IPS DF 4.7 (cell line): ENCODE data around the gene KIFC1.
"Not testable (repeated sequence)": the region's sequence is repeated elsewhere in the genome, so short reads cannot be mapped to it uniquely, and the experiment has no call there.

Source experiments
- DNase-seq: peaks from one replicate; pipeline ENCODE4 v3.0.0-alpha.2; 2013; ENCODE audit warnings: low spot score; ENCODE audit errors: extremely low read depth

KIFC1 gene

DNA sequence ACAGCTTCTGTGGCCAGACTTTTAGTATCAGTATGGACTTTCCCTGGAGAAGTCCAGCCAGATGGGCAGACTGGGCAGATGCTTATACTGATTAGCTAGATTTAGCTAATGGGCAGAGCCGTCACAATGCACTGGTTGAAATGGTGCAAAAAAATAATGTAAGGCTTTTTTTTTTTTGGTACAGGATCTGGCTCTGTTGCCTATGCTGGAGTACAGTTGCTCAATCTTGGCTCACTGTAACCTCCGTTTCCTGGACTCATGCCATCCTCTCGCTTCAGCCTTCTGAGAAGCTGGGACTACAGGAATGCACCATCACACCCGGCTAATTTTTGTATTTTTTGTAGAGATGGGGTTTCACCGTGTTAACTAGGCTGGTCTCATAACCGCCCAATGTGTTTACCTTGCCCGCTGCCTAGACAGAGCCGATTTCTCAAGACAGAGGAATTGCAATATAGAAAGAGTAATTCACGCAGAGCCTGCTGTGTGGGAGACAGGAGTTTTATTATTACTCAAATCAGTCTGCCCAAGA, 16.4 kb upstream of the KIFC1 start:
- no peak for DNase-seq

GRCh38 chr6:33377171-33377570, 14.5 kb upstream of the KIFC1 start:
- no peak for DNase-seq

DNA sequence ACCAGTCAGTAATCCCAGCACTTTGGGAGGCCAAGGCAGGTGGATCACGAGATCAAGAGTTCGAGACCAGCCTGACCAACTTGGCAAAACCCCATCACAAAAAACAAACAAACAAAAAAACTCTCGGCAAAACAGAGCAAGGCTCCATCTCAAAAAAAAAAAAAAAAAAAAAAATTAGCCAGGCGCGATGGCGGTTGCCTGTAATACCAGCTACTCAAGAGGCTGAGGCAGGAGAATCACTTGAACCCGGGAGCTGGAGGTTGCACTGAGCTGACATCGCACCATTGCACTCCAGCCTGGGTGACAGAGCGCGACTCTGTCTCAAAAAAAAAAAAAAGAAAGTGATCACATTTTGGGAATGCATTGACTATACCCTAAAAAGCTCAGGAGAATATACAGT, 12.4 kb upstream of the KIFC1 start:
- not testable (repeated sequence) for DNase-seq

- DNase-seq = no peak
Measured at GRCh38 chr6:33380272-33380981, 11.2 kb upstream of the KIFC1 start.

DNA sequence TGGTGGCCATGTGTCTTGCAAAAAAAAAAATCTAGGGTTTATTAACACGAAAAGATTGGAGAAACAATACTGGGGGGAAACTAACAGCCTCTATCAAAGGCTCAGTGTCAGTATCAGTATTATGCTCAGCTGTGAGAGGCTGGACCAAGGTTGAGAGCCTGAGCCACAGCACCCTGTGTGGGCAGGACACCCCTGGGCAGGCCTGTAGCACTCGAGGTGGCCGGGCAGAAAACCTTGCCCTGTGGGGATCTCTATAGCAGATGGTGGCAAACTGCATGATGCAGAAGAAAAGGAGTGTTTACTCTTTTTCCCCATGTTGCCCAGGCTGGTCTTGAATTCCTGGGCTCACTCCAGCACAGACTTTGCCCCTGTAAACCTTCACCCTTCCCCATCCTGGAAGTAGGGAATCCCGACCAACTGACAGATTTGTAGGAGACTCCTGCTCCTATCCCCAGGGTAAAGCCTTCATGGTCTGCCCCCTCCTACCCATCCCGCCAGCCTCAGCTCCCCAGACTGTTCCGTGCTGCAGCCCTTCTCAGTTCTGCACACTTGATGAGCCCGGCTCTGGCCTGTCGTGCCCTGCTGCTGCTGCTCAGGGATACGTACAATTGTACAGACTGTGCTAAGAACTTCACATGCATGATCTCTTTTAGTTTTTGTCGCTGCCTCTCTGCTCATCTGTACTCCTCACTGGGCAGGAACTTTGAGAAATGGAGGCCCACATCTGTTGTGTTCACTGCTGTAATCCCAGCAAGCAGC, 8.0 kb upstream of the KIFC1 start:
- DNase-seq = no peak

DNA sequence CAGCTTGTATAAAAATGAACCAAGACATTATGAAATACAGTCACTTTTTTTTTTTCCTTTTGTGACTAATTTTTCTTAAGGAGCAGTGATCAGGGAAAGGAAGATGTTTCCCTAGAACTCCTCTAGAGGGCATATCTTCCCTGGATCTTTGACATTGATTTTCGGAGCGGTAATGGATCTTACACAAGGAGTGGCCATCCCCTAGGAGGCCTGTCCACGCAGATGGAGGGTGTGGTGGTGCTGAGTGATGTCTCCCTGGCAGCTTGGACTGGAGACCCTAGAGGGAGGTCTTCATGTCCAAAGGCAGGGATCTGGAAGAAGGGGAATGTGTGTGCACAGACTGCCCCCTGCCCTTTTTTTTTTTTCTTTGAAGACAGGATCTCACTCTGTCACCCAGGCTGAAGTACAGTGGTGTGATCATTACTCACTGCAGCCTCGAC, 7.0 kb upstream of the KIFC1 start:
- DNase-seq = no peak

DNA sequence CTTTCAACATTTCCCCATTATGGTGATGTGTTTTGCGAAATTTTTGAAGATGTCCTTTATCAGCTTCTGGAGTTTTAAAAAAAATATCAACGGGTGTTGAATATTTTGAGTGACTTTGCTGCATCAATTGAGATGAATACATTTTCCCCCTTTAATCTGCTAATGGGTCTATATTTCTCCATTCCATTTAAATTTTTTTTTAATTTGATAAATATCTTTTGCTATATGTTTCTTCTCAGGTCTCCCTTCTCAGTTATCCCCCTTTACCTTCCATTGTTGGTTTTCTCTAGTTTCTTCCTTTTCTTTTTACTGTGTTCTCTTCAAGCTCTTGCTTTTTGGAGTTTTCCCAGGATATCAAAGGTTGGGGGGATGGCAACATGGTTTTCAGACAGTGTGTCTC, 1.4 kb upstream of the KIFC1 start:
- DNase-seq = no peak

GRCh38 chr6:33390767-33391277, 801 bp upstream of the KIFC1 start:
- DNase-seq = no peak

DNA sequence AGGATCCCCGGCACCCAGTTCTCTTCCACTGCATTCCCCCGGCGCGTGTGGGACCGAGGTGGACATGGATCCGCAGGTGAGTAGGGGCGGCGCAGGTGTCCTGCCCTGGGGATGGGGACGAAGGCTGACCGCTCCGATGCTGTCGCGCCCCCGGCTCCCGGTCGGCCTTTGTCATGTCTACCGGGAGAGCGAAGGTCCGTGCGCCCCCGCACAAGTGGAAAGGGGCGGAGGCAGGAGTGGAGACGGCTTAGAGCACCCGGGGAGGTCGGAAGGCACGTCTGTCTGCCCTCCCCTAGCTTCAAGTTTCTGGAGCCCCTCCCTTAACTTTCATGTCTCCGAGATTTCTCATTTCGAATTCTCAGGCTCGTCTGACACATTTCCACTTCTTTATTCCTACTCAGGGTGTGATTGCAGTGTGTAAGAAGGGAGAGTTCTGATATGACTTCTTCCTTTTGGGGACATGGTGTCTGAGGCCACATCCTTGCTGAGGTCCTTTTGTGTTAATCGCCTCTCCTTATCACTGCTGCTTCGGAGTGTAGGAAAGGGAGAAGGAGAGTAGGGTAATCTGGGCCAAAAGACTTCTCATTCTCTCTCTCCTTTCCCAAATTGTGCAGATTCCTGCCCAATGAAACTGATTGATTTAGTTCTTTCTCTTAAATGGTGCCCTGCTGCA, 435 bp downstream of the KIFC1 start:
- DNase-seq = no peak

GRCh38 chr6:33392595-33392948, 949 bp downstream of the KIFC1 start:
- no peak for DNase-seq

GRCh38 chr6:33392979-33393378, 1.4 kb downstream of the KIFC1 start:
- DNase-seq = no peak

- no peak for DNase-seq
Measured at GRCh38 chr6:33397541-33397940, 5.9 kb downstream of the KIFC1 start.

DNA sequence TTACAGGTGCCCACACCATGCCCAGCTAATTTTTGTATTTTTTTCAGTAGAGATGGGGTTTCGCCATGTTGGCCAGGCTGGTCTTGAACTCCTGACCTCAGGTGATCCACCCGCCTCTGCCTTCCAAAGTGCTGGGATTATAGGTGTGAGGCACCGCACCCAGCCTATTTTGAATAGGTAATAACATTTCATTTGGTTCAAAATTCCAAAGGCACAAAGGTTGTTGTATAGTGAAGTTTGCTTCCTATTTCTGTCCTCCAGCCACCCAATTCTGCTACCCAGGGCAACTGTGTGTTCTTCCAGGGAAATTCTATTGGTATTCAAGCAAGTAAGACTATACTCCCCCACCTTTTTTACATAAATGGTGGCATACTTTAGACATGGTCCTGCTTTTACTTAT, 7.0 kb downstream of the KIFC1 start:
- not testable (repeated sequence) for DNase-seq

DNA sequence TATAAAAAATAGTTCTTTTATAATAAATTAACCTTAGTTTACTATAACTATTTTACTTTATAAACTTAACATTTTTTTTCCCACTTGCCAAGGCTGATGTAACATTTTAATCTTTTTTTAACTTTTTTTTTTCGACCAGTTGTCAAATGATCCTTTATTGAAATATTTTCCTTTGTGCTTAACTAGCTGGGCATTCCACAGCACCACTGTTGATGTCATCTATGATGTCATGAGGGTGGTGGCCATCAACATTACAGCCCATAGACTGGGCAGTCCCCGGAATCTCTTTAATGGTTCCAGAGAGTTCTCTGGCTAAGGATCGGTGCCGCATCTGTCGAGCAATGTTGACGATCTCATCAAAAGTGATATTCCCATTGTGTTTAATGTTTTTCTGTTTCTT, 8.3 kb downstream of the KIFC1 start:
- DNase-seq = not testable (repeated sequence)

- no peak for DNase-seq
Measured at GRCh38 chr6:33404884-33405283, 13.3 kb downstream of the KIFC1 start.

DNA sequence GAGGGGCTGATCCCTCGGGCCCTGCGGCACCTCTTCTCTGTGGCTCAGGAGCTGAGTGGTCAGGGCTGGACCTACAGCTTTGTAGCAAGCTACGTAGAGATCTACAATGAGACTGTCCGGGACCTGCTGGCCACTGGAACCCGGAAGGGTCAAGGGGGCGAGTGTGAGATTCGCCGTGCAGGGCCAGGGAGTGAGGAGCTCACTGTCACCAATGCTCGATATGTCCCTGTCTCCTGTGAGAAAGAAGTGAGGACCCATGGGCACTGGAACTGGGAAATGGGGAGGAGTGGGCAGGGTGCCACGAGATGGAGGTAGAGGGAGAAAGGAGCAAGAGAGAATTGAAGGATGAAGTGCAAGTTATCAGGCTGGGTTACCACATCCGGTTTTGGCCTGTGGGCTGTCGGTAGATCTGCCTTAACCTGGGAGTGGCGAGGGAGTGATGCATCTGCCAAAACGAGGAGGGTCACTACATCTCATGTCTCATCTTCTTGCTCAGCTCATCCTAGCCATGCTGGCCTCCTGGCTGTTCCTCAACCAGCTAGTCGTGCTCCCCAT, 13.8 kb downstream of the KIFC1 start:
- no peak for DNase-seq

GRCh38 chr6:33406126-33406525, 14.5 kb downstream of the KIFC1 start:
- no peak for DNase-seq

- DNase-seq = no peak
Measured at GRCh38 chr6:33407132-33407718, 15.6 kb downstream of the KIFC1 start.

DNA sequence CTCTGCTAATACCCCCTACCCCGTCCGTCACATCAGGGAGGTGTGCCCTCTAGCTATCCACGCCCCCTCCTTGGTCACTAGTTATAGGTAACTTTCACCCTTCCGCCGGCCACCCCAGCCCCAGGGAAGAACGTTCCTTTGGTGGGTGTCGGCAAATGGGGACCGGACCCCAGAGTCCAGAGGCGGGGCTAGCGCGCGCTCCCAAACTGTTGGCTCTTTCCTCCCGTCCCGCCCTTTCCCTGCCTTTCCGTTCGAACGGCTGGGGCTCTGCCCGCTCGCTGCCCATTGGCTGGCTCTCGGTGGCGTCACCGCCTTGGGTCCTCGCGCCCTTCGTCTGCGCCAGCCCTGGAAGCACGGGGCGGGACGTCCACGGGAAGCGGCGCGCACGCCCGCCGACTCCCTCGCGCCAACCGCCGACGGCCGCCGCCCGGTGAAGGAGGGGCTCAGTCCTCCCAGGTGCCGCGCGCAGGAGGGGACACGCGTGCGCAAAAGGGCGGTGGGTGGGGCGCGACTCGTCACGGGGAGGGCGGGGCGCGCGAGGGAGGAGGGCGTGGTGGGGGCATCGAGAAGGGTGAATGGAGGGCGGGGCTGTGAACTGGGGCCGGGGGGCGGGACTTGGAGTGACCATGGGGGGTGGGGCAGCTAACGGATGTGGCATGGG, 18.6 kb downstream of the KIFC1 start:
- DNase-seq = no peak

DNA sequence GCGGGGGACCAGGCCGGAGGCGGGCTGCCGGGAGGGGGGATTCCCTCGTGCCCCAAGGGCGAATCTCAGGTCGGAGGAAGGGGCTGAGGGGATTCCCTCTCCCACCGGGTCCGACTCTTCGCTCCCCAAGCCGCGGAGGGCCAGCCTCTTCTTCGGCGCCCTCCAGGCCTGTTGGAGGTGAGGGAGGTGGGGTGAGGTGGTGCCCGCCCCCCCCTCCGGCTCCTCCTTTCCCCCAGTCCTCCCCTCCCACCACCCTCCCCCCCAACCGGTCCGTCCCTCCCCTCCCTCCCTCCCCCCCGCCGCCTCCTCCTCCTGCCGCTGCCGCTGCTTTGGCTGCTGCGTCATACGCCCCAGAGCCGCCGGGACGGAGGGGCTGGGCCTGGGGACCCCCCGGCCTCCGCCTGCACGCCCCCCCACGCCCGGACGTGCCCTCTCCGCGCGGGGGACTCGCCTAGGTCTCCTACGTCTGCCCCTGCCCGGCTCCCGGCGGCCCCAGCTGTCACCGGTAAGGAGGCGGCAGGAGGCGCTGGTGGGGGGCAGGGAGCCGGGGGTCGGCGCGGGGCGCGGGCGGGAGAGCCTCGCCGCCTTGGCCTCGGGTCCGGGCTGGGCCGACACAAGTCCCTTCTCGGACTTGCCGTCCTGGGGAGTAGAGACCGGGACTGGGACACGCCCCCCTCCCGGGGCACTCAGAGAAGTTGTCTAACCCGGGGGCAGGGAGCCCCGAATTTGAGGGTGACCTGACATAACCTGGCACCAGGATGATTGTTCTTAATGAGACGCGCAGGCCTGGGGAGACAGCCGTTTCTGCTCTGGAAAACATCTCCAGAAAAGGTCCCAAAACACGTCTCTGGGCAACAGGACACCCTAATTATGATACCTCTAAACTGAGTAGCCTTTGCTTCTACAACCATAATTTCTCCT, 19.3 kb downstream of the KIFC1 start, which contains the start of gene PHF1:
TSS of gene PHF1 (plus strand) at position 304 of the 921 bp plus-strand sequence. CDS start 1,250 bp downstream, outside the sequence.
- no peak for DNase-seq
